T-helper 2 cell treated with Interferon-gamma antibody and Interleukin-4, amounts not matched to agents 100 ng/mL and 5 ng/mL, for 36 hours (primary cell): ENCODE measurements around the gene SCAMP1. TPM values are rescaled to one million over a fixed set of nuclear protein-coding genes. Genes with fewer than 3 reads are reported as not detected.
"Not testable (repeated sequence)": the region's sequence is repeated elsewhere in the genome, so short reads cannot be mapped to it uniquely, and the experiment has no call there.

Experiments
- intact Hi-C: fragments of 100-400 bp; cut with micrococcal nuclease; formaldehyde crosslinking; loops from one replicate; pipeline ENCODE4 v1.15.1; 2023
- total RNA-seq: library from RNA; stranded (reverse); gene quantifications from 2 replicates; pipeline ENCODE4 v1.2.3, GENCODE V29; 2022

SCAMP1 gene
- 16.0 and 16.2 TPM in 2 replicates for total RNA-seq

GRCh38 chr5:78359831-78360673 is at the start of gene SCAMP1:
Gene SCAMP1 (plus strand): TSS chr5:78360617. CDS start chr5:78360672, 55 bp downstream.
- intact Hi-C loops = loop anchor here (1.0 to 10.0 kb wide), 5 partner anchors 66 to 1329 kb away; partner anchors contain the start of genes AGGF1, AP3B1, ARSB and TBCA

GRCh38 chr5:78317515-78317914 is 42.9 kb upstream of the SCAMP1 start:
- intact Hi-C loops = no loop called here

- intact Hi-C loops = no loop called here
These were observed 42.1 kb upstream of the SCAMP1 start for GRCh38 chr5:78318337-78318736.

GRCh38 chr5:78320401-78320800 is 40.0 kb upstream of the SCAMP1 start:
- intact Hi-C loops = loop anchor here (10.0 kb wide), 1 partner anchor 794 kb away; the partner anchor contains the start of gene BHMT

GRCh38 chr5:78323241-78323640 is 37.2 kb upstream of the SCAMP1 start:
- intact Hi-C loops = loop anchor here (10.0 kb wide), 1 partner anchor 792 kb away; the partner anchor contains the start of gene BHMT

GRCh38 chr5:78326930-78327329 is 33.5 kb upstream of the SCAMP1 start:
- intact Hi-C loops = loop anchor here (10.0 kb wide), 1 partner anchor 788 kb away; the partner anchor contains the start of gene BHMT

GRCh38 chr5:78327761-78328510 is 32.5 kb upstream of the SCAMP1 start:
- intact Hi-C loops = loop anchor here (10.0 kb wide), 1 partner anchor 787 kb away; the partner anchor contains the start of gene BHMT

GRCh38 chr5:78328585-78329173 is 31.7 kb upstream of the SCAMP1 start:
- intact Hi-C loops = loop anchor here (10.0 kb wide), 1 partner anchor 786 kb away; the partner anchor contains the start of gene BHMT

GRCh38 chr5:78331523-78332080 is 28.8 kb upstream of the SCAMP1 start:
- intact Hi-C loops = no loop called here

- intact Hi-C loops = no loop called here
These were observed 25.6 kb upstream of the SCAMP1 start for GRCh38 chr5:78334811-78335210.

- intact Hi-C loops = no loop called here
These were observed 24.4 kb upstream of the SCAMP1 start for GRCh38 chr5:78335976-78336375.

- intact Hi-C loops = no loop called here
These were observed 23.7 kb upstream of the SCAMP1 start for GRCh38 chr5:78336698-78337097.

GRCh38 chr5:78339617-78340436 is 20.6 kb upstream of the SCAMP1 start:
- intact Hi-C loops = no loop called here

GRCh38 chr5:78341440-78341839 is 19.0 kb upstream of the SCAMP1 start:
- intact Hi-C loops = no loop called here

- intact Hi-C loops = no loop called here
These were observed 14.9 kb upstream of the SCAMP1 start for GRCh38 chr5:78345485-78345884.

- intact Hi-C loops = no loop called here
These were observed 6.9 kb upstream of the SCAMP1 start for GRCh38 chr5:78353520-78353919.

GRCh38 chr5:78354066-78354670 is 6.2 kb upstream of the SCAMP1 start:
- intact Hi-C loops = no loop called here

GRCh38 chr5:78355561-78355960 is 4.9 kb upstream of the SCAMP1 start:
- intact Hi-C loops = no loop called here

- intact Hi-C loops = not testable (repeated sequence)
These were observed 974 bp upstream of the SCAMP1 start for GRCh38 chr5:78359455-78359830.

- intact Hi-C loops = loop anchor here (1.0 to 10.0 kb wide), 5 partner anchors 66 to 1330 kb away; partner anchors contain the start of genes AGGF1, AP3B1, ARSB and TBCA
These were observed 182 bp downstream of the SCAMP1 start for GRCh38 chr5:78360674-78360923.
